ENCODE measurements around the gene PCGF3. TPM values are rescaled to one million over a fixed set of nuclear protein-coding genes. Genes with fewer than 3 reads are reported as not detected.

PCGF3 gene
- total and polyA plus RNA-seq, 10 of the 15 experiments (the other 5 are each of a cell fraction or from before 2014, with no cell fraction given) = 2.2 to 43.8 (median 15.9) TPM

DNA sequence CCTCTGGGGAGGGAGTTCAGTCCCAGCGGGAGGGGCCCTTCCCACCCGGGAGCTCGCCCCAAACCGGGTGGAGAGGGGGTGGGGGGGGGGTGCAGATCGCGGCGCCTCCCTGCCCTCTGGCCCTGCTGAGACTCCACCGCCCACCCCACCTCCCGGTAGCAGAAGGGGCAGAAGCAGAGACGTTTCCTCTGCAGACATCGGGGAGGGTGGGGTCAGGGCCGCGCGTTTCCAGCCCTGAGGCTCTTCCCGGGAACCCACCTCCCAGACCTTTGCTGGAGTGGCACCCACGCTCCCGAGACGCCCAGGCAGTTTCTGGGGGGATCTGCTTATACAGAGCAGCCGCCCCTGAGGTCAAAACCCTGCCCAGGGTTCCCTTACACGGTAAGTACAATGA, 90.1 kb downstream of the PCGF3 start:
- Histone ChIP-seq H2AFZ (ENCODE audit: control insufficient read depth, low read depth, low read length) (no peak overlapping the region), H3K27ac (ENCODE audit: control insufficient read depth, insufficient read depth) (no peak overlapping the region), H4K20me1 (ENCODE audit: control insufficient read depth, insufficient read depth) (no peaks in the 10 kb centered on the region), H3K4me2 (ENCODE audit: control insufficient read depth, insufficient read depth) (peak overlapping the region; percentile 88), H3K4me3 (no peak overlapping the region), H3K9me3 (replicated peaks; ENCODE audit: control insufficient read depth, insufficient read depth, low read length) (no peaks in the 10 kb centered on the region), H3K79me2 (ENCODE audit: control insufficient read depth, insufficient read depth, low read length) (no peaks in the 10 kb centered on the region), H3K36me3 (ENCODE audit: control insufficient read depth in 2 of 2, insufficient read depth in 2 of 2, low read length in 1 of 2) (no peaks in the 10 kb centered on the region), H3K9ac (ENCODE audit: control insufficient read depth, insufficient read depth, low read length) (no peak overlapping the region), H3K4me1 (ENCODE audit: control insufficient read depth, insufficient read depth, low read length) (peaks cover 44% of the 10 kb centered on the region), H3K27me3 (replicated peaks in 1 of 2; ENCODE audit: control insufficient read depth in 2 of 2, insufficient read depth in 2 of 2, low read length in 1 of 2) (peaks cover 0 to 2% of the 10 kb centered on the region in 2 experiments; a peak in 2 of 4 replicates)
- ChIA-PET CTCF (no interaction called here), RAD21 (ENCODE audit: unreplicated experiment) (no interaction called here), POLR2A (no interaction called here), SMC1A (ENCODE audit: uncharacterized antibody, unreplicated experiment) (no interaction called here)
- in situ Hi-C loops (cut with MboI) = no loop called here
- FAIRE-seq (no peak), ATAC-seq (no peak), DNase-seq (ENCODE audit: low read depth, low spot score) (no peak)
- 39% methylated on average over 9 of the region's 20 CpGs for WGBS (ENCODE audit: insufficient coverage, insufficient replicate concordance, low lambda C conversion rate, missing lambda C conversion rate)
- TF ChIP-seq YY1 (IDR thresholded peaks at IDR 0.05; ENCODE audit: low read depth, low read length) = no peak
- TF ChIP-seq, protein P1, sequence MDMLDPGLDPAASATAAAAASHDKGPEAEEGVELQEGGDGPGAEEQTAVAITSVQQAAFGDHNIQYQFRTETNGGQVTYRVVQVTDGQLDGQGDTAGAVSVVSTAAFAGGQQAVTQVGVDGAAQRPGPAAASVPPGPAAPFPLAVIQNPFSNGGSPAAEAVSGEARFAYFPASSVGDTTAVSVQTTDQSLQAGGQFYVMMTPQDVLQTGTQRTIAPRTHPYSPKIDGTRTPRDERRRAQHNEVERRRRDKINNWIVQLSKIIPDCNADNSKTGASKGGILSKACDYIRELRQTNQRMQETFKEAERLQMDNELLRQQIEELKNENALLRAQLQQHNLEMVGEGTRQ (IDR thresholded peaks at IDR 0.05; ENCODE audit: borderline replicate concordance, low read depth, low read length) = no peak
- no peak for TF ChIP-seq BACH1 (IDR thresholded peaks at IDR 0.05; ENCODE audit: borderline replicate concordance)
- no peak for TF ChIP-seq NR2F1 (conservative IDR thresholded peaks at IDR 0.05)
- no peak for TF ChIP-seq HCFC1 (IDR thresholded peaks at IDR 0.05; ENCODE audit: low read length)
- TF ChIP-seq KAT2A (conservative IDR thresholded peaks at IDR 0.05; ENCODE audit: control insufficient read depth, low read depth, low read length) = no peak
- TF ChIP-seq TCF7 (IDR thresholded peaks at IDR 0.05; ENCODE audit: borderline replicate concordance) = no peak
- TF ChIP-seq CHD1 (IDR thresholded peaks at IDR 0.05; ENCODE audit: low read depth, low read length) = no peak
- TF ChIP-seq MTA3 (IDR thresholded peaks at IDR 0.05; ENCODE audit: borderline replicate concordance, low read length) = no peak
- TF ChIP-seq BCL11A (IDR thresholded peaks at IDR 0.05; ENCODE audit: low read depth, low read length) = no peak
- TF ChIP-seq IKZF2 (IDR thresholded peaks at IDR 0.05) = no peak
- no peak for TF ChIP-seq TARDBP (IDR thresholded peaks at IDR 0.05; ENCODE audit: borderline replicate concordance)
- TF ChIP-seq, protein P2, sequence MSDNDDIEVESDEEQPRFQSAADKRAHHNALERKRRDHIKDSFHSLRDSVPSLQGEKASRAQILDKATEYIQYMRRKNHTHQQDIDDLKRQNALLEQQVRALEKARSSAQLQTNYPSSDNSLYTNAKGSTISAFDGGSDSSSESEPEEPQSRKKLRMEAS (IDR thresholded peaks at IDR 0.05; ENCODE audit: low read depth, low read length) = no peak
- TF ChIP-seq SRF (IDR thresholded peaks at IDR 0.05; ENCODE audit: low read depth in 2 of 2, low read length in 2 of 2) = no peak
- TF ChIP-seq NFYB (IDR thresholded peaks at IDR 0.05; ENCODE audit: insufficient read depth, low read depth, low read length) = no peak
- TF ChIP-seq, protein P3, sequence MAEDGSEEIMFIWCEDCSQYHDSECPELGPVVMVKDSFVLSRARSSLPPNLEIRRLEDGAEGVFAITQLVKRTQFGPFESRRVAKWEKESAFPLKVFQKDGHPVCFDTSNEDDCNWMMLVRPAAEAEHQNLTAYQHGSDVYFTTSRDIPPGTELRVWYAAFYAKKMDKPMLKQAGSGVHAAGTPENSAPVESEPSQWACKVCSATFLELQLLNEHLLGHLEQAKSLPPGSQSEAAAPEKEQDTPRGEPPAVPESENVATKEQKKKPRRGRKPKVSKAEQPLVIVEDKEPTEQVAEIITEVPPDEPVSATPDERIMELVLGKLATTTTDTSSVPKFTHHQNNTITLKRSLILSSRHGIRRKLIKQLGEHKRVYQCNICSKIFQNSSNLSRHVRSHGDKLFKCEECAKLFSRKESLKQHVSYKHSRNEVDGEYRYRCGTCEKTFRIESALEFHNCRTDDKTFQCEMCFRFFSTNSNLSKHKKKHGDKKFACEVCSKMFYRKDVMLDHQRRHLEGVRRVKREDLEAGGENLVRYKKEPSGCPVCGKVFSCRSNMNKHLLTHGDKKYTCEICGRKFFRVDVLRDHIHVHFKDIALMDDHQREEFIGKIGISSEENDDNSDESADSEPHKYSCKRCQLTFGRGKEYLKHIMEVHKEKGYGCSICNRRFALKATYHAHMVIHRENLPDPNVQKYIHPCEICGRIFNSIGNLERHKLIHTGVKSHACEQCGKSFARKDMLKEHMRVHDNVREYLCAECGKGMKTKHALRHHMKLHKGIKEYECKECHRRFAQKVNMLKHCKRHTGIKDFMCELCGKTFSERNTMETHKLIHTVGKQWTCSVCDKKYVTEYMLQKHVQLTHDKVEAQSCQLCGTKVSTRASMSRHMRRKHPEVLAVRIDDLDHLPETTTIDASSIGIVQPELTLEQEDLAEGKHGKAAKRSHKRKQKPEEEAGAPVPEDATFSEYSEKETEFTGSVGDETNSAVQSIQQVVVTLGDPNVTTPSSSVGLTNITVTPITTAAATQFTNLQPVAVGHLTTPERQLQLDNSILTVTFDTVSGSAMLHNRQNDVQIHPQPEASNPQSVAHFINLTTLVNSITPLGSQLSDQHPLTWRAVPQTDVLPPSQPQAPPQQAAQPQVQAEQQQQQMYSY (CRISPR knock-in tag; IDR thresholded peaks at IDR 0.05) = no peak
- TF ChIP-seq POLR2AphosphoS5 (IDR thresholded peaks at IDR 0.05; ENCODE audit: low read length) = no peak
- TF ChIP-seq EZH2 (IDR thresholded peaks at IDR 0.05; ENCODE audit: borderline replicate concordance, control insufficient read depth, low read depth, low read length) = no peak
- TF ChIP-seq RAD21 (IDR thresholded peaks at IDR 0.05; ENCODE audit: insufficient read depth, low read depth, low read length) = no peak
- no TSS peak for BruUV-seq (replicated peaks)
- intact Hi-C loops (cut with micrococcal nuclease; ENCODE audit: unreplicated experiment) = no loop called here

Data from GM12878 (cell line).